Kidney (tissue), 14 donors: Measurements from ENCODE around the gene MAMLD1. TPM values are rescaled to one million over a fixed set of nuclear protein-coding genes. Genes with fewer than 3 reads are reported as not detected.

ENCODE experiments used
- DNase-seq, 5 donors: peaks; one replicate each; pipeline ENCODE4 v3.0.0-alpha.2; 2013 to 2020
- FAIRE-seq: peaks from 2 replicates; lab custom pipeline; 2012; peaks lifted over from hg19 to GRCh38; lab: Jason Lieb, UNC
- H3K27ac ChIP-seq, 2 donors: one replicate each; pipeline ENCODE4 v1.7.0; 2013; ENCODE audit warnings: low read depth in 2 of 2, low read length in 2 of 2, inconsistent platforms in 1 of 2
- H3K27me3 ChIP-seq: one replicate; pipeline ENCODE4 v1.7.1; 2013; ENCODE audit warnings: low read length, inconsistent platforms; ENCODE audit not compliant: control insufficient read depth, insufficient read depth
- H3K36me3 ChIP-seq, 3 donors: one replicate each; pipeline versions ENCODE4 v1.7.0 to v1.7.1; 2013; ENCODE audit warnings: low read length in 3 of 3, control low read depth in 1 of 3, inconsistent platforms in 1 of 3; ENCODE audit not compliant: insufficient read depth in 3 of 3, control insufficient read depth in 2 of 3
- H3K4me1 ChIP-seq, 3 donors: one replicate each; pipeline versions ENCODE4 v1.7.0 to v1.7.1; 2013; ENCODE audit warnings: low read length in 3 of 3, inconsistent platforms in 1 of 3, low read depth in 1 of 3; ENCODE audit not compliant: control insufficient read depth in 2 of 3, insufficient read depth in 2 of 3
- H3K4me3 ChIP-seq, 3 donors: one replicate each; pipeline versions ENCODE4 v1.7.0 to v1.8.1; 2013; ENCODE audit warnings: low read length in 3 of 3, control low read depth in 1 of 3, inconsistent platforms in 1 of 3
- H3K9ac ChIP-seq, 3 donors: one replicate each; pipeline versions ENCODE4 v1.7.0 to v1.7.1; 2013; ENCODE audit warnings: low read length in 3 of 3, control low read depth in 1 of 3, inconsistent platforms in 1 of 3
- H3K9me3 ChIP-seq, 3 donors: one replicate each; pipeline versions ENCODE4 v1.7.0 to v1.7.1; 2013; ENCODE audit warnings: low read length in 3 of 3, control low read depth in 1 of 3, inconsistent platforms in 1 of 3; ENCODE audit not compliant: control insufficient read depth in 2 of 3, insufficient read depth in 1 of 3
- intact Hi-C: fragments of 100-400 bp; cut with DNase I; formaldehyde crosslinking; loops from one replicate; pipeline ENCODE4 v1.11.1; 2022
- polyA plus RNA-seq: library from polyadenylated mRNA; stranded (reverse); fragments of 350-450 nt; fragmentation: Illumina TruSeq; extraction: RNeasy Lipid Tissue Mini Kit (QIAGEN cat#74804); gene quantifications from one replicate; pipeline ENCODE4 v1.2.3, GENCODE V29; 2014; ENCODE audit warnings: low read depth, low replicate concordance; ENCODE audit not compliant: insufficient read depth
- total RNA-seq: library from RNA; stranded (reverse); fragmentation: NEBNext Ultra II Directional; extraction: Animal tissue kit (Norgen Biotek cat#: 25700); gene quantifications from one replicate; pipeline ENCODE4 v1.2.1, GENCODE V29; 2021
- TF ChIP-seq, protein P1 (sequence below): IDR thresholded peaks from 3 replicates; pipeline ENCODE4 v1.5.1; 2012; ENCODE audit warnings: mild to moderate bottlenecking, moderate library complexity, borderline replicate concordance; ENCODE audit not compliant: insufficient read depth; ENCODE audit errors: extremely low read depth
- donor health status: control.
- donor health status: control.
- donor health status: control.
- donor health status: control.
- donor health status: control.
- donor health status: DM: yes; HTN: yes; CAD: no.
- donor health status: Normal renal cell carcinoma (clear cell type).

Gene MAMLD1
- total and polyA plus RNA-seq, 2 donors from 2014 or later: 1.4 to 6.5 TPM

DNA sequence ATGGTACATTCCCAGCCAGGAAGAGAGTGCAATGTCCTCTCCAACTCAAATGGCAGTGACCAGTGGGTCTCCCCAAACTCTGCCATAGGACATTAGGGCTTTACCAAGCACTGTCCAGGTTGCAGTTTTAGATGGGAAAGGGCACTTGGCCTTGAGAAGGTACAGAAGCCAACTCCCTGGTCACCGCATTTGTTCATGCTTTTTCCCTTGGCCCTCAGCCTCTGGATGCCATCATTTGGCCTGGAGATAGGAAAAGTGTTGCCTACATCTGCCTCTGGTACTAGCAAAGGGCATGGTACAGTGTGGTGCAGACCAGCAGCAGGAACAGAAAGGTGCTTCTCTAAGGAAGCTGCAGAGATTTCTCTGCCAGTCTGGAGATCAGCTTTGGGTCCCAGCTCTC, 93.8 kb downstream of the MAMLD1 start:
- no peaks in the 10 kb centered on the region for H3K4me1 ChIP-seq
- no peaks in the 10 kb centered on the region for H3K36me3 ChIP-seq
- no peak overlapping the region for H3K4me3 ChIP-seq
- TF ChIP-seq, protein P1, sequence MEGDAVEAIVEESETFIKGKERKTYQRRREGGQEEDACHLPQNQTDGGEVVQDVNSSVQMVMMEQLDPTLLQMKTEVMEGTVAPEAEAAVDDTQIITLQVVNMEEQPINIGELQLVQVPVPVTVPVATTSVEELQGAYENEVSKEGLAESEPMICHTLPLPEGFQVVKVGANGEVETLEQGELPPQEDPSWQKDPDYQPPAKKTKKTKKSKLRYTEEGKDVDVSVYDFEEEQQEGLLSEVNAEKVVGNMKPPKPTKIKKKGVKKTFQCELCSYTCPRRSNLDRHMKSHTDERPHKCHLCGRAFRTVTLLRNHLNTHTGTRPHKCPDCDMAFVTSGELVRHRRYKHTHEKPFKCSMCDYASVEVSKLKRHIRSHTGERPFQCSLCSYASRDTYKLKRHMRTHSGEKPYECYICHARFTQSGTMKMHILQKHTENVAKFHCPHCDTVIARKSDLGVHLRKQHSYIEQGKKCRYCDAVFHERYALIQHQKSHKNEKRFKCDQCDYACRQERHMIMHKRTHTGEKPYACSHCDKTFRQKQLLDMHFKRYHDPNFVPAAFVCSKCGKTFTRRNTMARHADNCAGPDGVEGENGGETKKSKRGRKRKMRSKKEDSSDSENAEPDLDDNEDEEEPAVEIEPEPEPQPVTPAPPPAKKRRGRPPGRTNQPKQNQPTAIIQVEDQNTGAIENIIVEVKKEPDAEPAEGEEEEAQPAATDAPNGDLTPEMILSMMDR: no peak
- no peaks in the 10 kb centered on the region for H3K27me3 ChIP-seq
- no peaks in the 10 kb centered on the region for H3K9me3 ChIP-seq
- no peak overlapping the region for H3K27ac ChIP-seq
- H3K9ac ChIP-seq: no peak overlapping the region
- DNase-seq: no peak
- intact Hi-C loops: no loop called here
- FAIRE-seq: no peak

DNA sequence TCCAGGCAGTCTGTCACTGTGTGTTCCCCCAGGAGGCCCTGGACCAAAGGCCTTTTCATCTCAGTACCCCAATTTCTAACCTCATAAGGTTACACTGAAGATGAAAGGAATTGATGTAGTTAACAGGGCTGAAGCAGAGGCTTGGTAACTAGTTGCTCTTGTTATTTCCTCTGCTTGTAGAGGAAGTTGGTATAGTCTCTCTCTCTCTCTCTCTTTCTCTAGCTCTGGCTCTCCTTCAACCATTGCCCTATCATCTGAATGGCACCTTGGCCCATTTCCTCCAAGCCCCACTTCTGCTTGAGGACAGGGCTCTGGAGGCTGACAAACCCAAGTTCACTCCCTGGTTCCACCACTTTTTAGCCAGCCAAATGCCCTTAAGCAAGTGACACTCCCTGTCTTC, 96.1 kb downstream of the MAMLD1 start:
- intact Hi-C loops: no loop called here
- Histone ChIP-seq H3K27me3 (no peaks in the 10 kb centered on the region), H3K4me3 (no peak overlapping the region), H3K27ac (no peak overlapping the region), H3K4me1 (no peaks in the 10 kb centered on the region), H3K36me3 (no peaks in the 10 kb centered on the region), H3K9me3 (no peaks in the 10 kb centered on the region), H3K9ac (no peak overlapping the region)
- DNase-seq (no peak), FAIRE-seq (no peak)
- TF ChIP-seq, protein P1: no peak

DNA sequence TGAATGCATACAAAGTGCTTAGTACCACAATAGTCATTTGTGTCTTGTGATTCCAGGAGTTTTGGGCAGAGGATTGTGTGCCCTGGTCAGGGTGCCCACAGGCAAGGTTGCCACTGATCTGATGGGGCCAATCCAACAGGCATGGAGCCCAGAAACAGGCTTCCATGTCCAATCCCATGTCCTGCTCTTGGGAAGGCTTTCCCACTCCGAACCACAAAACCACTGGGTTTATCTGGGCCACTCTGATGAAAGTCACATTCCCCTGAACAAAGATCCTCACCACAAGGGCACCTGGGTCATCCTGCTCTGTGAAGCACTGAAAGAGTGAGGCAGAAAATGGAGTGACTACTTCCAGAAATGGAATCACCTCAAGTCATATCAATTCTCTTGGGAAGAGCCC, 96.9 kb downstream of the MAMLD1 start:
- intact Hi-C loops: no loop called here
- Histone ChIP-seq H3K36me3 (no peaks in the 10 kb centered on the region), H3K9ac (no peak overlapping the region), H3K4me3 (no peak overlapping the region), H3K27me3 (no peaks in the 10 kb centered on the region), H3K9me3 (no peaks in the 10 kb centered on the region), H3K27ac (no peak overlapping the region), H3K4me1 (no peaks in the 10 kb centered on the region)
- DNase-seq (no peak), FAIRE-seq (no peak)
- TF ChIP-seq, protein P1: no peak

DNA sequence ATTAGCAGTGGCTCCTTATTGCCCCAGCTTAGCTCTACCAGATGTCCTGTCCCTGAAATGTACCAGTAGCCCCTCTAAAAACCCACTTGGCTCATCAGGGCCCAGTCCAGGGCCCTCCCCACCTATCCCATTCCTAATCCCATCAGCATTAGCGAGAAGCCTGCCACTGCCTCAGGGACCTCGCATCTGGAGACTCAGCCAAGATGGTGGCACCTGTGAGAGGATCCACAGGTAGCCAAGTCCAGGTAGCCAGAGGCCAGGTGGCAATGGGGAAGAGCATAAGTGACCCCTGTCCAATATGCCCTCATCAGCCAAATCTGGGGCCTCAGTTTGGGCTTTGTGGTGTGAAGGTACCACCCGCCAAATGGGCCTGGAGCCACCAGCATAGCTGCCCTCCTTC, 97.7 kb downstream of the MAMLD1 start:
- TF ChIP-seq, protein P1: no peak
- DNase-seq (no peak), FAIRE-seq (no peak)
- no peaks in the 10 kb centered on the region for H3K36me3 ChIP-seq
- H3K4me1 ChIP-seq: no peaks in the 10 kb centered on the region
- no peak overlapping the region for H3K9ac ChIP-seq
- no peak overlapping the region for H3K27ac ChIP-seq
- no peaks in the 10 kb centered on the region for H3K27me3 ChIP-seq
- intact Hi-C loops: no loop called here
- H3K4me3 ChIP-seq: no peak overlapping the region
- H3K9me3 ChIP-seq: no peaks in the 10 kb centered on the region
